NCI-H2227 treated with DMSO at 0.1 percent for 48 hours (cell line): ENCODE data around the gene NDFIP2.
"Not testable (repeated sequence)": the region's sequence is repeated elsewhere in the genome, so short reads cannot be mapped to it uniquely, and the experiment has no call there.

Experiments used
- DNase-seq: peaks from one replicate; lab custom pipeline; 2025; lab: John Stamatoyannopoulos, UW

The NDFIP2 gene

GRCh38 chr13:79600146-79600545 is 119.2 kb downstream of the NDFIP2 start:
- DNase-seq = not testable (repeated sequence)

GRCh38 chr13:79602936-79603335 is 122.0 kb downstream of the NDFIP2 start:
- no peak for DNase-seq

GRCh38 chr13:79604752-79605151 is 123.8 kb downstream of the NDFIP2 start:
- no peak for DNase-seq
